KMS-11 (cell line): Measurements from ENCODE around the gene KCNT1.

Experiments used
- H2AFZ ChIP-seq: fragments of 200-600 bp; sonication (generic); 2 replicates; pipeline ENCODE4 v1.6.1; 2016; ENCODE audit warnings: antibody characterized with exemption, mixed run types, low read depth
- H3K27ac ChIP-seq: fragments of 200-600 bp; sonication (generic); 2 replicates; pipeline ENCODE4 v1.6.1; 2016; ENCODE audit warnings: mild to moderate bottlenecking, mixed run types
- H3K27me3 ChIP-seq: fragments of 200-600 bp; sonication (generic); 2 replicates; pipeline ENCODE4 v1.6.1; 2017; ENCODE audit warnings: mild to moderate bottlenecking, low read depth, mixed run types, moderate library complexity; ENCODE audit not compliant: insufficient read depth
- H3K36me3 ChIP-seq: fragments of 200-600 bp; sonication (generic); 2 replicates; pipeline ENCODE4 v1.6.1; 2017; ENCODE audit warnings: mild to moderate bottlenecking, mixed run types; ENCODE audit not compliant: insufficient read depth
- H3K4me1 ChIP-seq: fragments of 200-600 bp; sonication (generic); 2 replicates; pipeline ENCODE4 v1.6.1; 2016; ENCODE audit warnings: mild to moderate bottlenecking, low read depth, mixed run types; ENCODE audit not compliant: poor library complexity, severe bottlenecking
- H3K4me2 ChIP-seq: fragments of 200-600 bp; sonication (generic); 2 replicates; pipeline ENCODE4 v1.7.0; 2016; ENCODE audit warnings: mild to moderate bottlenecking, mixed run types
- H3K4me3 ChIP-seq: fragments of 200-600 bp; sonication (generic); IDR thresholded peaks from 2 replicates; pipeline ENCODE4 v1.6.1; 2017; ENCODE audit warnings: low read depth, low read length, mixed read lengths; ENCODE audit not compliant: insufficient read depth
- H3K79me2 ChIP-seq: fragments of 200-600 bp; sonication (generic); 2 replicates; pipeline ENCODE4 v1.6.1; 2016; ENCODE audit warnings: low read depth, mixed run types; ENCODE audit not compliant: insufficient read depth
- H3K9ac ChIP-seq: fragments of 200-600 bp; sonication (generic); 2 replicates; pipeline ENCODE4 v1.6.1; 2016; ENCODE audit warnings: mild to moderate bottlenecking, mixed run types
- H4K20me1 ChIP-seq: fragments of 200-600 bp; sonication (generic); 2 replicates; pipeline ENCODE4 v1.6.1; 2016; ENCODE audit warnings: mild to moderate bottlenecking, mixed run types; ENCODE audit not compliant: insufficient read depth
- TF ChIP-seq, protein P1 (sequence below): fragments of 200-600 bp; sonication (generic); conservative IDR thresholded peaks from 2 replicates; pipeline ENCODE4 v1.6.1; 2017; ENCODE audit warnings: low read depth, mild to moderate bottlenecking, antibody characterized with exemption, low read length, moderate library complexity, mixed read lengths

Gene KCNT1

GRCh38 chr9:135786146-135786690 is 84.2 kb downstream of the KCNT1 start:
- no peaks in the 10 kb centered on the region for H4K20me1 ChIP-seq
- TF ChIP-seq, protein P1, sequence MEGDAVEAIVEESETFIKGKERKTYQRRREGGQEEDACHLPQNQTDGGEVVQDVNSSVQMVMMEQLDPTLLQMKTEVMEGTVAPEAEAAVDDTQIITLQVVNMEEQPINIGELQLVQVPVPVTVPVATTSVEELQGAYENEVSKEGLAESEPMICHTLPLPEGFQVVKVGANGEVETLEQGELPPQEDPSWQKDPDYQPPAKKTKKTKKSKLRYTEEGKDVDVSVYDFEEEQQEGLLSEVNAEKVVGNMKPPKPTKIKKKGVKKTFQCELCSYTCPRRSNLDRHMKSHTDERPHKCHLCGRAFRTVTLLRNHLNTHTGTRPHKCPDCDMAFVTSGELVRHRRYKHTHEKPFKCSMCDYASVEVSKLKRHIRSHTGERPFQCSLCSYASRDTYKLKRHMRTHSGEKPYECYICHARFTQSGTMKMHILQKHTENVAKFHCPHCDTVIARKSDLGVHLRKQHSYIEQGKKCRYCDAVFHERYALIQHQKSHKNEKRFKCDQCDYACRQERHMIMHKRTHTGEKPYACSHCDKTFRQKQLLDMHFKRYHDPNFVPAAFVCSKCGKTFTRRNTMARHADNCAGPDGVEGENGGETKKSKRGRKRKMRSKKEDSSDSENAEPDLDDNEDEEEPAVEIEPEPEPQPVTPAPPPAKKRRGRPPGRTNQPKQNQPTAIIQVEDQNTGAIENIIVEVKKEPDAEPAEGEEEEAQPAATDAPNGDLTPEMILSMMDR, result no peak

DNA sequence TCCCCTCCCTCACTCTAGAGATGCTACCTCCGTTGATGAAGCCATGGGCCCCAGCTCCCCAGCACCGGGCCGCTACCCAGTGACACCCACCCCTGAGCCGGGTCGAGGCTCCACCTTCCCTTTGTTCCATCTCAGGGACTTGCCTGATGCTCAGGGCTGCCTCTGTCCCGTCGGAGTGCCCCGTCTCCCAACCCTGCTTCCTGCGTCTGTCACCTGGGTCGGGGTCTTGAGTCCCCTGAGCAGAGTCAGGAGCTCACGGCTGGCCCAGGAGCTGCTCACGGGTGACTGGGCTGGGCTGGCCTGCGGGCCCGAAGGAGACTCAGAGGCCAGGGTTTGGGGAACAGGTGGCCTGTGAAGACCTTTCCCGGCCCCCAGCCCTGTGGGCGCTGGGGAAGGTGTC is 85.3 kb downstream of the KCNT1 start:
- Histone ChIP-seq H3K4me1 (no peaks in the 10 kb centered on the region), H2AFZ (no peak overlapping the region), H3K27me3 (peaks cover 90% of the 10 kb centered on the region), H3K79me2 (no peaks in the 10 kb centered on the region), H3K9ac (no peak overlapping the region), H4K20me1 (no peaks in the 10 kb centered on the region), H3K27ac (no peak overlapping the region), H3K4me3 (no peak overlapping the region), H3K4me2 (no peak overlapping the region), H3K36me3 (no peaks in the 10 kb centered on the region)
- TF ChIP-seq, protein P1, result no peak

More at GRCh38 chr9:135786146-135786690, 84.2 kb downstream of the KCNT1 start:
- H2AFZ ChIP-seq, result no peak overlapping the region
- no peaks in the 10 kb centered on the region for H3K4me1 ChIP-seq
- no peak overlapping the region for H3K4me3 ChIP-seq
- no peak overlapping the region for H3K27ac ChIP-seq
- H3K9ac ChIP-seq, result no peak overlapping the region
- H3K27me3 ChIP-seq, result peaks cover 91% of the 10 kb centered on the region
- H3K36me3 ChIP-seq, result no peaks in the 10 kb centered on the region
- H3K79me2 ChIP-seq, result no peaks in the 10 kb centered on the region
- H3K4me2 ChIP-seq, result no peak overlapping the region

DNA sequence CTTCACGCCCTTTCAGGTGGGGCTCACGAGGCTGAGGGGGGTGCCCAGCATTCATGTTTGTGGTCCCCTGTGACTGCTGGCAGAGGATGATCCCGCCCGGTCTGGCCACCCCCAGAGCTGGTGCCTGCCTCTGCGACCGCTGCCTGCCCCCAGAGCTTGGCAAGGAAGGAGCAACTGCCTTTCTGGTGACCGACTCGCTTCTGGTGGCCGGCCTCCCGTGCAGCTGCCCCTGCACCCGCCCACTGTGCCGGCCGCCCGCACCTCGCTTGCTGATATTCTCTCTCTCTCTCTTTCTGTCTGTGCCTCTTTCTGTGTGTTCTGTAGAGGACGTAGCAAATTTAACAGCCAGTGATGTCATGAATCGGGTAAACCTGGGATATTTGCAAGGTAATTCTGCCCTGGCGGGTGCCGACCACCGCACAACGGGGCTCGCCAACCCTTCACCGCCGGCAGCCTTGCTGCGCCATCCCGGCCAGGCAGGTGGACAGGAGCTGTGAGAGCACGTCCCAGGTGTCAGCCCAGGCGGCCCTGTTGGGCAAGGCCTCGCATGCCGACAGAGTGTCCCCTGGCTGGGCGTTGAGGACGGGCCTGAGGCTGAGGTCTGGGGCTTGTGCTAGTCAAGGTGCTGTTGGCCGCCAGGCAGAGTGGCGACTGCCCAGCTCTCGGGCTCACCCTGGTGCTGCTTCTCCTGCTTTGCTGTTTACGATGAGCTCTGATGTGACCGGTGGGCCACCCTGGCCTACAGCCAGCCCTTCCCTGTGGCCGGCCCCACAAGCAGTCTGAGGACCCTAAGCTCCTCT is 86.0 kb downstream of the KCNT1 start:
- H3K27me3 ChIP-seq, result peaks cover 87% of the 10 kb centered on the region
- TF ChIP-seq, protein P1, result no peak
- H3K9ac ChIP-seq, result no peak overlapping the region
- no peak overlapping the region for H3K27ac ChIP-seq
- H3K36me3 ChIP-seq, result no peaks in the 10 kb centered on the region
- H2AFZ ChIP-seq, result no peak overlapping the region
- no peak overlapping the region for H3K4me3 ChIP-seq
- no peak overlapping the region for H3K4me2 ChIP-seq
- no peaks in the 10 kb centered on the region for H3K4me1 ChIP-seq
- no peaks in the 10 kb centered on the region for H4K20me1 ChIP-seq
- no peaks in the 10 kb centered on the region for H3K79me2 ChIP-seq

- no peak overlapping the region for H2AFZ ChIP-seq
- no peak overlapping the region for H3K4me3 ChIP-seq
- no peaks in the 10 kb centered on the region for H3K79me2 ChIP-seq
- H3K27me3 ChIP-seq, result peaks cover 87% of the 10 kb centered on the region
- H3K4me1 ChIP-seq, result no peaks in the 10 kb centered on the region
- H3K4me2 ChIP-seq, result no peak overlapping the region
- TF ChIP-seq, protein P1, result no peak
- no peaks in the 10 kb centered on the region for H3K36me3 ChIP-seq
- H3K27ac ChIP-seq, result no peak overlapping the region
- no peaks in the 10 kb centered on the region for H4K20me1 ChIP-seq
- H3K9ac ChIP-seq, result no peak overlapping the region
Measured at GRCh38 chr9:135788576-135789300, 86.8 kb downstream of the KCNT1 start.
